Measurements from ENCODE around the gene HOXA9.

The HOXA9 gene

DNA sequence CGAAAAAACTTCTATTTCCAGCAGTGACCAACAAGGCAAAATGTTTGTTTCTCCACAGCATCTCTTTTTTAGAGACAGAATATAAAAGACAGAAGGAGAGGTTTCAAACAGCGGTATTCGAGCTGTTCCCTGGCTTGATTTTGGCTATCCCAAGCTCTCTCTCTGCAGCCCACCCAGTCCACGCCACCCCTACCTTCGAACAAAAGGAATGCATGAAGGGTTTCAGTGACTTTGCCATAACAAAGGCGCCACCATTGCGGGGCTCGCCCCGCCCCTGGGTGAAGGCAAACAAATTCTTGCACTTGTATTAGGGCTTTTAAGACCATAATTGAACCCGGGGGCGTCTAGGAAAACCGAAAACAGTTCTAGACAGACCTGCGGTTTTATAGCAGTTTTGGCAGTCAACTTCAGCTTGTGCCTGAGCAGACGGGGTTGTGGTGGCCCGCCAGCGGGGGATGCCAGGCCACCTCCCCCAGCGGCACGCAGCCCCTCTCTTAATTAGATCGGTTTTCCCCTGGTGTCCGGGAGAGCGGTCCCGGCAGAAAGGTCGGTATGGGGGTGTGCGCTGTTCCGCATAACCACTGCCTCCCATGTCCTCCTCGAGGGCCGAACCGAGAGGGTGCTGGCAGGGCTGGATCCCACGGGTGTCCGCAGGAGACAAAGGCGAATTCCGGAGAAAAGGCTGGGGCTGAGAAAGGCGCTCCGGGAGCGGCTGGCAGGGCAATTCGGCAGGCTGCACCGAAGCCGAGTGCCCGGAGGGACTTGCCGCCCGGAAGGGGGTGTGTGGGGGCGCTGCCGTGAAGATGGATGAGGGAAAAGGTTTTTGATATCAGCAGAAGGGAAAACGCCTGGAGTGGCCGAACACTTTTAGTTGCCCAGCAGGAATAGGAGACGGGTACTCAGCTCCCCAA lies 22.4 kb upstream of the HOXA9 start:
- no peak for DNase-seq

DNA sequence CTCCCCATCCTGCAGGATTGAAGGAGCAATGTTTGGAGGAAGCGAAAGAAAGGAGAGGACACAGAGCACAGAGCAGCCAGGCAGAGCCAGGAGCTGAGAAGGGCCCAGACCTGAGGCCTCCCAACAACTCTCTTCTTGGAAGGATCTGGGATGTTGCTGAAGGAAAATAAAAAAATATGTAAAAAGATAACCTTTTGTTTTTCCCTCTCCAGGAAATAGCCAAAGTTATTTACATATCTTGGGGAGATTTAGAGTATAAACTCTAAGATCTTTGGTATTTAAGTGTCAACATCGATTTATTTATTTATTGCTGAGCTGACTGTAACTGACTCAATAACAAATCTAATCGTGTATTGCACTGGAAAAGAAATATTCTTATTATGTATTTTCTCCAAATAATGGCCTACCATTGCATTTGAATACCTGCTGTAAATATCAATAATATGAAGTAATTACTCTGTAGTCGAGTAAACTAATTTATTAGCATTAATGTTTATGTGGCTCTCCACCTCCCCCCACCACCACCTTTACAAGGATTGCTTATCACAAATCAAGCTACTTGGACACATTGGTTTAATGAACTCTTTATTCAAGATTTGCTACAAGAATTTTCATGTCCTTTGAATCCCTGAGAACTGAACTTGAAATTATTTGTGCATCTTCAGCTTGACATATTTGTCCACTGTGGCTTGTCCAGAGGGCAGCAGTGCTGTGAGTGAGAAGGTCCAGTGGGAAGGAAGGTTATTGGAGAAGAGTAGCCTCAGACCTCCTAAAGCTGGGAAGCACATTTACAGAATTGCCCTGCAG lies 21.5 kb upstream of the HOXA9 start:
- no peak for DNase-seq

DNA sequence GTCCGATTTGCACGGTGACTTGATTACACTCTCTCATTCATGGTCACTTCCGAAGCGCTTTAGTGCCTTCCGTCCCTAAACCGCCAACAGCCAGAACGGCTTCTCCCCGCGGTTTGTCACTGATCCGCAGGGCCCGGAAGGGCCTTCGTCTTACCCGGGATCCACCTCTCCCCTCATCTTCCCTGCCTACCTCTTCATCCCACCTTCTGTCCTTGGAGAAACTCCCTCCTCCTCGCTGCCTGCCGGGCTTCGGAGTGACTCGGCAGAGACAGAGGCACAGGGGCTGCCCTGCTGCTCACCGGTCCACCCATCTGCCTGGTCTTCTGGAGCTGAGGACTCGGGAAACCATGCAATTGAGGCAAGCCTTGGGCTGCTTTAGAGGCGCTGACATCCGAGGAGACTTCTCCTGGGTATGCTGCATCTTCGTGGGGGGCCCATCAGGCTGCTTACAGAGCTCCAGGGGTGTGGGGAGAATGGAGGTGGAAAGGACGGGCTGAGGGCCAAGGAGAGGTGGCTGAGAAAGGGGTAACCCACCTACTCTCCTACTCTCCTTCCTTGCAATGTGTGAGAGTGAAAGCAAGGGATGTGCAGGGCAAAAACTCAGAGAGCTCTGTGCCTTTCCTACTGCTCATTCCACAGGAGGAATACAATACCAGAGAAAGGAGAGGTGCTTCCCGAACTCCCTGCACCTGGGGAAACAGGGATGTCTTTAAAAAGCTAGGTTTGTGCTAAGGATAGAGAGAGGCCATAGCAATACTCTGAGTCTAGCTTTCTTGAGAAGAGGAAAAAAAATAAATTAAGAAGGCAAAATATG lies 20.7 kb upstream of the HOXA9 start:
- no peak for DNase-seq

DNA sequence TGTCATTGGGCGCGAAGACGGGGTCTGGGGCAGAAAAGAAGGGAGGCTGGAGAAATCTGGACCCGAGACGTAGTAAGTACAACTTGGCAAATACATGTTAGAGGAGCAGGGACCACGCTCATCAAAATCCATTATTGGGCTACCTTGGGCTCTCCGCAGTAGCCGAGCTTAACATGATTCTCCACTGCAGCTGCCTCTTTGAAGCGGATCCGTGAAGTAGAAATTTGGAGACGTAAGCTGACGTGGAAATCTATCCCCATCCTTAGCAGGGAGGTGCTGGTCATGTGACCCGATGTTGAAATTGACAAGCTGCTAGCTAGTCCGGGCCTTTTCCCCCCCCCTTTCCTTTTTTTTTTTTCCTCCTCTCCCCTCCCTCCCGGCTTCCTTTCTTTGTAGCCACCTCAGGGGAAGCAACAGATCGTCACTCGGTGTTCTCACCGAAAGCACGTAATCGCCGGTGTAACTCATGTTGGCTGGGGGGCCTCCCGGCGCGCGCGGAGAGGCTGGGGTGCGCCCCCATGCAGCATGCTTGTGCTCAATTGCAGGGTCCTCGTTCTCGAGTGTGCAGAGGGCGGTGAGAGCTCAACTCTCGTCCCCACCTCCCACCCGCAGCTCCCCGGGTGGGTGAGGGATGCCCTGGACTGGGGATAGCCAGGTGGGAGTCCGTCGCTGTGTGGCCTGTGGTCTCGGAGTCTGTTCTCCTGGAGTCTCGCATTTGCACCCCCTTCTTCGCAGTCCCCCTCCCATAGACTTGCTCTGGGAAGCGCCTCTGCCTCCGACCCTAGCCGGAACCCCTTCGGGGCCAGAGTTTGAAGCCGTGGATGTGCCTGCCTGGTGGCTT lies 19.9 kb upstream of the HOXA9 start, which contains the start of gene HOXA11:
TSS of gene HOXA11 (minus strand) at position 220 of the 841 bp plus-strand sequence. CDS start at position 132, 88 bp downstream.
- DNase-seq, result no peak

DNA sequence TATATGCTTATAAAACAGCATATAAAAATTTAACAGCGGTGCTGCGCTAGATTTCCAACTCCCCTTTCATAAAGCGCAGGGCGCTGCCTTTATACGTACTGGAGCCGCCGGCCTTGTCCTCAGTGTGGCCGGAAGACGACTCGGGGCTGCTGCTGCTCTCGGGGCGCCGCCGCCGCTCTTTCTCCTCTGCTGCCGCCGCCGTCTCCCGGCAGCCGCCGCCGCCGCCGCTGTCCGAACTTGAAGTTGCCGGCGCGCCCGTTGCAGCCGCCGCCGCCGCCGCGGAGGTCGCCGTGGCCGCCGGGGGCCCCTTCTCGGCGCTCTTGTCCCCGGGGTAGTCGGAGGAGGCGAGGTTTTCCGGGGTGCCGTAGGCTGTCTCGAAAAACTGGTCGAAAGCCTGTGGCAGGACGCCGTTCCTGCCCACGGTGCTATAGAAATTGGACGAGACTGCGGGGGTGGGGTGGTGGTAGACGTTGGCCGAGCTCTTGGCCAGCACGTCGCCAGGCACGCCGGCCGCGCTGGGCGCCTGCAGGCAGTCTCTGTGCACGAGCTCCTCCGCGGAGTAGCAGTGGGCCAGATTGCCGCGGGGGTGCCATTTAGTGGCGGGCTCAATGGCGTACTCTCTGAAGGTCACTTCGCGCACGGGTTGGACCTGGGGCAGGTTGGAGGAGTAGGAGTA lies 19.1 kb upstream of the HOXA9 start:
- DNase-seq, result no peak

DNA sequence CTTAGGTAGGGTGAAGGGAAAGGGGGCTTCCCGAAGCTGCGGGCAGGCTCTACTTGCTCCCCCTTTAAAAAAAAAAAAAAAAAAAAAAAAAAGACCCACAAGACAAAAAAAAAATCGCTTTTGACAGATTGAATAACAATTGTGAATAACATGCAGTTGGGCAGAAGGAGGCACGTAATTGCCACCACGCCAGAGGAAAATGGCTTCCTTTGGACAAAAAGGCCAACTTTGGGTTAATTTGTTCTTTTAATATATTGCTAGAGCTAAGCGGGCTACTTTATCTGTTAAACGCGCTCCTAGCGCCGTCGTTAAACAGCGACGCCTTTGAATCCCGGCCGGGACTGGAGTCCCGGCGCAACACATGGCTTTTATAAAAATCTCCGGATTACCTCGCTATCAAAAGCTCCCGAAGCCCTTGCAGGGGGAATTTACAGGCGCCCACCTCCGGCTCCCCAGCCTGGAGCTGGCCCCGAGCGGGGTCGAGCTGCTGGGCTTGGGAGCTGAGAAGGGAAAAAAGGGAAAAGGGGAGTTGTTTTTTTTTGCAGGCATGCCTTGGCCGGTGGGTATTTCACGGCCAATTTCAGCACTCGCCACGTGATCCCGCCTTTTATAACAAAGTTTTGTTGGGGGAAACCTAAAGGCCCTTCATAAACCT lies 18.5 kb upstream of the HOXA9 start:
- no peak for DNase-seq

DNA sequence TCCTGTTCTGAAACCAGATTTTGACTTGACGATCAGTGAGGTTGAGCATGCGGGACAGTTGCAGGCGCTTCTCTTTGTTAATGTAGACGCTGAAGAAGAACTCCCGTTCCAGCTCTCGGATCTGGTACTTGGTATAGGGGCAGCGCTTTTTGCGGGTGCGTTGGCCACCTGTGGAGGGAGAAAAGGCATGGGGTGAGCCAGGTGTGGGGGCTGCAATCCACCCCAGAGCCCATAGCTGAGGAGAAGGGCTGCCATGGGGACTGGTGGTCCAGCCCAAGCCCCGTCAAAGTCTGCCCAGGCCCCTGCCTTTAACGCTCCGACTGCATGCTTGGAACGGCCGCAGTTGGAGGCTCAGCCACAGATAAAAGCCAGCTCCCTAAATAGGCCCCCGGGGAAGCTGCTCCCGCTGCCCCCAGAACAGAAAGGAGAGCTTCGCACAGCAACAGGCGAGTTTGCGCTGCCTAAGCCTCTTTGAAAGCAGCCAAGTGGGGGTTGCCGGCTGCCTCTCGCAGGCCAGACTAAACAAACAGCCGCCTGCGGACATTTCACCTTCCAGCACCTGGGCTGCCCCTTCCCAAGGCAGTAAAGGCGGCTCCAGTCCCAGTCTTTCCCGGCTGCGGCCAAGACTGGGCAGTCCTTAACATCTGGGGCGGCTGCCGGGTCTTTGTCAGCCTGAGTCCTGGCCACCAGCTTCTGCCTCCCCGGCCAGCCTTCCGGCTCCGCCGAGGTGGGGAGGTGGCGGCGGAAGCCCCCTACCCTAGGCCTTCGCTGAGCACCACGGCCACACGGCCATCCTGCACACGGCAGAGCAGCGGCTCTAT lies 17.7 kb upstream of the HOXA9 start:
- no peak for DNase-seq

DNA sequence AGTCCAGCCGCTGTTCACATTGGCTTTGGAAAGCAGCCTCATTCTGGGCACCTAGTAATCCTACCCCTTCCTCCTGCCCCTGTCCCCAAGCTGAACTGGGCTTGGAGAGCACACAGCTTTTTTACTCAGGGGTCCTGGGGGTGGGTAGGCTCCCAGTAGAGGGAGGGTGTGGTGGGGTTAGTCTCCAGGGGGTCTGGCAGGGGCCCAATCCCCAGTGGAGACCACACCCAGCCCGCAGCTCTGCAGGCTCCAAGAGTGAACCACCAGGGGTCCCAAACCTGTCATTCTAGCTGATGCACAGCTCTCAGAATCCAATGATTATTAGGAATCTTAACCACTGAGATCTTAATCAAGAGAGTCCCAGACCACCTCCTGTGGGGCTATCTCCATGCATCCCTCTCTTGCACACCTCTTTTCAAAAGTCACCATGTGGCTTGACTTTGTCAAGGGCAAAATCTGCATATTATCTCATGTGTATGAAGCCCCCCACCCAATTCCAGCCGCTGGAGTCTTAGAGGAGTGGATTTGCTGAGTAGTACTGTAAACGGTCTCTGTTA lies 17.0 kb upstream of the HOXA9 start:
- no peak for DNase-seq

DNA sequence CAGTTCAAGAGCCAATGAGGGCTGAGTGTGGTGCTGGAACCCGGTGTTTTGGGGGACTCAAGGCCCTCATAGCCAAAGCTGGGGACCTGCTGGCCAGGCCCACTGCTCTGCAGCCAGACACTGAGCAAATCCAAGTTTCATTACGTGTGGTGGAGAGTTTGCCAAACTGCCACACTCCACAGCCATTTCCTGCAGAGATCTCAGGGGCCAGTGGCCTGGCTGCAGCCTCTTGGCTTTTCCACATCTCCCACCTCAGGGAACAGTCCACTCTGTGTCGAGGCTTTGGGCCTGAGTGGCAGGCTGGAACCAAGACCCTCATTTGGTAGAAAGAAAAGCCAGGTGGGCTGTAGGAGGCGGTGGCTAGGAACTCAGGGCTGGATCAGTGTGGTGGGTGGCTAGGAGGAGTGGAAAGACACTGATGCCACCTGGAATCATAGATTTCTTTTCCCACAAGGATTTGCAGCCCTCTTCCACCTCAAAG lies 16.5 kb upstream of the HOXA9 start:
- DNase-seq, result no peak

DNA sequence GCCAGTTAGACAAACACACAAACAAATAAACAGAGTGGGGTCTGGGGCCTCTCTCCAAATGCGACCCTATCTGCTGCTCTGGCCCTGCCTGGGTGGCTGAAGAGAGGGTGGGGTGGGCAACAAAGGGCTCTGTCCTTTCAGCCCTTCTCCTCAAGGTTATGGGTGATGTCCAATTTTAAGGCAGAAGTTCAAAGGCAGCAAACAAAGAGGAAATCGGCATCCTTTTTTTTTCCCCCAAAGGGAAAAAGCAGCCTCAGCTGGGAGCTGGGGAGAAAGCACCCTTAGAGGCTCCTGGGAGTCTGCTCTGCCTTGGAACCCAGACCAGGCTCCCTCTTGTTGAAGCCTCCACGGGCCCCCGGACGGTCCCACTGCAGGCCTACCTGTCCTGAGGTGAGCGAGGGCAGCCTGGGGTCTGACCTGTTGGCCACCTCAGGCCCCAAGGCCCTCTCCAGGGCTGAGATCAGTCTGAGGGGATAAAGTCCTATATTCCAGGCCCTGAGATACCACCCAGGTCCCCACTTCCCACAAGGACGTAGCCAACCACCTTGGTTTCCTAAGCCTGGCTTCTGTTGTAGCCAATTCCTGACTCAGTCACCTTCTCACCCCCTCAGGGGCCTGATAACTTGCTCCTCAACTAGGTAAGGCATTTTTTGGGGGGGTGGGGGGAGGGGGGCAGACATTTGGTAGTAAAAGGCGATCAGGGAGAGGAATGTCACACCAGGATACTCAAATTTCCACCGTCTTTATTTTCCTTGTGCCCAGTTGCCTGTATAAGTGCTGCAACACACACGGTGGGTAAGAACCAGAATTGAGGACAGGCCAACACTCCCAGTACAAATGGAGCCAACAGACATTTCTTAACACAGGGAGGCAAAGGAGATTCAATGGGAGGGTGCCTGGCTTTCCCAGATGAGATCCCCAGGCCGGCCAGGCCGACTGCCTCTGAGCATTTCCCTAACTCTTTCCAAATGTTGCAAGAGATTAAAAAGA lies 15.4 kb upstream of the HOXA9 start:
- no peak for DNase-seq

DNA sequence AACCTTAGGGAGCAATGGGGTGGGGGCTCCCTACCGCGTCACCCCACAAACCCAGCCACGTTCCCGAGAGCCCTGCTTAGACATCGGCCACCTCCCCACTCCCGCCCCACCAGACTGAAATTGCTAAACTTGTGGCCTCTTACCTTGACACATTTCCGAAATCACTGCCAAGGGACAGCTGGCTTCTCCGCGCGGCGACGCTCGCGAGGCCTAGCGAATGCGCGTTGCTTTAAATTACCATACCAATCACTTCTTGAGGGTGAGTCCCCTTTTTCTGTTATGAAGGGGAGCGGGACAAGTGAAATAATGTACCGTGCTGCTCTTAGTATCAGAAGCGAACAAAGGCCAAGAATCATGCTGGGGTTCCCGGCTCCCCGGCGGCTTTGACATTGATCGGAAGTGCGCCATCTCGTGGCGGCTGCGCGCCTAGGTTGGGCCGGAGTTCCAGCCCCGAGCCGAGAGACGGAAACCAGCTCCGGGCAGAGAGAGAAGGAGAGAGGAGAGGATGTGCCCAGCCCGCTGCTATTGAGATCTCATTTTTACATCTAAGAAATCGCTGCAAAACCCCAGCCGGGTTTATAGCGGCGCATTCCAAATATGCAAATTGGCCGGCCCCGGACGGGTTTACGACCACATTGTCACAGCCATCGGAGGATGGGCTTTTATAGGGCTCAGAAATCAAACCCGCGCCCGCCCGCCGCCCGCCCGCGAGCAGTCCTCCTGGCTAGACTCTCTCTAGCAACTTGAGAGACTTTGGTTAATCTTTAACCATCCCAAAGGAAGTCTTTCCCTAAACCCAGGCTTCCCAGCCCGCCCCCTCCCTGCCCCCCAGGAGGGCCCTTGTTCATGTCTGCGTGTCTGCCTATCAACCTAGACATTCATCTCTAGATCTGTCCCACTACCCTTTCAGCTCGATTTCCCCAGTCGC lies 14.4 kb upstream of the HOXA9 start:
- no peak for DNase-seq

DNA sequence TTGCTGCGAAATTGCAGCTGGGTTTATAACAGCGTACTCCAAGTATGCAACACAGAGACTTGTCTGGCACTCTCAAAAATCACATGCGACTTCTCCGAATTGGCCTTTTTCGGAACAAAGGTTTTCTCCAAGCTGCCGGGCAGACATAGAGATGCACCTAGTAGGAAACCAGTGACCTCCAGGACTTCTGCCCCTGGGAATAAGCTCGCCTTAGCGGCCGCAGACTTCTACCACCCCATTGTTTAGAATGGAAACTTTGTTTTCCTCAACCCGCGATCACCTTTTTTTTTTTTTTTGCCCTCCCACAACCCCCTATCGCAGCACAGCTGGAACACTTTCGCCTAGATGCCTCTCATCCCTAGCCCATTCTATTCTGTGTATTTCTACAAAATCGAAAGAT lies 13.7 kb upstream of the HOXA9 start:
- DNase-seq, result no peak

DNA sequence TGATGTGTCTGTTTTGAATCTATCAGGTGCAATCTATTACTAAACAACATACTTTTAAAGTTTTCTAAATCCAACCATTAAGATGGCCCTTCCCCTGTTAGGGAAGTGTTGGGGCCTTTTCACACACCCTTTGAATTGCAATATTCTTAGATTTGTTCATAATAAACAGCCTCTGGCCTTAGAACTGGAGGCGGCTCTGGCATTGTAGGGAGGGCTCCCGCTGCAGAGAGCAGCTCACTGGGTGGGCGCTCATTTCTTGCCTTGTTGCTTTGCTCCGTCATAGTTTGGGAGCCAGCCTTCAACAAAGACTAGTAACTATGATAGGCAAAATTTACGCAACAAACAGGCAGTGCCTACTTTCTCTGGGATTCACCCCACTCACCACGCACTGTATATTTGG lies 13.0 kb upstream of the HOXA9 start:
- no peak for DNase-seq

DNA sequence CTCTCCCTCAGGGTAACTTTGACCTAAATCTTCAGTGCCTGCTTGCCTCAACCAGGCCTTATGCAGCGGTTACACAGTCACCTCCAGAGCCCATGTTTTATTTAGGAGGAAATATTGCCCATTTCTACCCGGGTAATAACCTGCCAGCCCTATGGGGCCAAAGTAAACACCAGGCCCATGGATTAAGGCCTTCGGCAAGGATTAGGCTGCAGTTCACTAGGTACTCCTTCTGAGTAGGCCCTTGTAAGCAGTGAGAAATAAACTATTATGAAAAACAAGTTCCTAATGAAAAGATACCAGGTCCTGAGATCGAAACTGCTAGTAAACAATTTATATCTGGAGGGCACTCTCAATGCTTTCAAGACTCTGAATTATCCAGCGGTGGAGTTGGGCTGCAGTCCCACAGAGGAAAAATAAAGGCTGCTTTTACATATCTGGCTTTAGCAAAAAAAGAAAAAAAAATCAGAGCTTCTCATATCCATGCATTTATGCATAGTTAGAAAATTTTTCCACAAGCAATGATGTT lies 12.5 kb upstream of the HOXA9 start:
- DNase-seq, result no peak

DNA sequence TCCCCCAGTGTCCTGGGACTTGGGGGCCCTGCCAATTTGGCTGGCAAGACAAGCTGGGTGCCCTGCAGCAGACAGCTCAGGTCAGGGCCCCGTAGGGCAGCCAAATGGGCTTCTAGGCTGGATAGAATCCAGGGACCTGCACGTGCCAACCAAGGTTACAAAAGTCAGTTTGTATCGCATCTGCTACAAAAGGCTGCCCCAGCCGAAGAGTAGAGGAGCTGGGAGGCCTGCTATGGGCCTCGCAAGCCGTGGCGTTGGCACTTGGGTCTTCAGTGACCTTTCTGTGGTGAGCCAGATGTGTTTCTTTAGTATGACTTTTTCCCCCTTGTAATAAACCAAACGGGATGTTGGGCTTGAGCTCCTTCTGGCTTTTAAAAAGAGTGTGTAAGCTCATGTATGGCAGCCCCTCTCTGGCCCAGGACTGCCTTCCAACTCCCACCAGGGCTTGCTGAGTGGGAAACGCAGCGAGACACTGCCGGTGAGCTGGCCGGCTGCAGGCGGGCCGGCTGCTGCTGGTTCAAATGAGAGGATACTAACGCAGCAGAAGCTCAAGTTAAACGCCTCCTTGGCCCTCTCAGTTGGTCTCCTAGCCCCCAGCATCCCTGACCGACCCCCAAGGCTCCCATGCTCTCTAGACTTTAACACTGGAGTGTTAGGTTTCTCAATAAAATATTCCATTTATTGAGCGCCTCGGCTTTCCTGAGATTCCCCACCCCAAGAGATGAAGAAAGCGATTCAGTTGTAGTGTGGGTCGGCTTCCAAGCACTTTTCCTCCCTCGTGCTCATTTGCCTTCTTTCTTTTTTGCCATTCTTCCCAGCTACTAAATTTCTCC lies 11.8 kb upstream of the HOXA9 start:
- no peak for DNase-seq

DNA sequence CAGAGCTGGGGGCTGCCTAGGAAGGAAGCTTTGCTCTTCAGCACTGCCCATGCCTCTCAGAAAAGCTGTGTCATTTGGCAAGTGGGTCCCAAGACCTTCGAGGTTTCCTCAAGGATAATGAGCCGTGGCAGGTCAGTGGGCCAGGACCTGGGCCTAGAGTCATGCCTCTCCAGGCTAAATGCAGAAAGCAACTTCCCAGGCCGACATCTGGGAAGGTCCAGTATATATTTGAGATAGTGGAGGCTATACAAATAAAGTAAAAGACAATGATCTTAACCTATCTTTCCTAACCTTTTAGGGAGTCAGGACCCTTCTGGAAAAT lies 11.1 kb upstream of the HOXA9 start:
- no peak for DNase-seq

All from NCI-H2227 treated with DMSO at 0.1 percent for 48 hours (cell line).